Lower leg skin (tissue), 3 donors: ENCODE data around the gene GJA5.

Experiments used
- POLR2A ChIP-seq, 2 donors: fragments of 450-650 bp; IDR thresholded peaks; one replicate each; pipeline ENCODE4 v1.6.1; 2016 to 2017; ENCODE audit warnings: antibody characterized with exemption in 2 of 2, mild to moderate bottlenecking in 1 of 2, moderate library complexity in 1 of 2
- TF ChIP-seq, protein P1 (sequence below), 3 donors: fragments of 450-650 bp; IDR thresholded peaks; one replicate each; pipeline ENCODE4 v1.5.1; 2016; ENCODE audit warnings: antibody characterized with exemption in 3 of 3, mild to moderate bottlenecking in 3 of 3, moderate library complexity in 2 of 3

DNA sequence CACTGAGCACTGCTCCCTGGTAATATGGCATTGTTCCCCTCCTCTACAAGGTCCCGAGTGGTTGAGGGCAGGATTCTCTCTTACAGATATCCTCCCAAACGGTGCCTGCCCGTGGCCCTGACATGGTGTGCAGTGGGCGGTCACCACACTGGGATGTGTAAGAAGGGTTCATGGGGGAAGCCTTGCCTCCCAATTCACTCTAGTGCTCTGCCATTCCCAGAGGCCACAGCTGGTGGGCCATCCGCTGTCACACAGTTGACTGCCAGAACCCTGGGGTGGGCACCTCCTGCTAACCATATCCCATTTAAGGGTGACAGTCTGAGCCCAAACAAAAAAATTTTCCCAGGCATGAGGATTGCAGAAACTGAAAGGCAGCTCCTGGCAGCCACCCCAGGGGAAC is 9.1 kb downstream of the GJA5 start:
- no peak for TF ChIP-seq POLR2A (IDR thresholded peaks at IDR 0.05)
- TF ChIP-seq, protein P1, sequence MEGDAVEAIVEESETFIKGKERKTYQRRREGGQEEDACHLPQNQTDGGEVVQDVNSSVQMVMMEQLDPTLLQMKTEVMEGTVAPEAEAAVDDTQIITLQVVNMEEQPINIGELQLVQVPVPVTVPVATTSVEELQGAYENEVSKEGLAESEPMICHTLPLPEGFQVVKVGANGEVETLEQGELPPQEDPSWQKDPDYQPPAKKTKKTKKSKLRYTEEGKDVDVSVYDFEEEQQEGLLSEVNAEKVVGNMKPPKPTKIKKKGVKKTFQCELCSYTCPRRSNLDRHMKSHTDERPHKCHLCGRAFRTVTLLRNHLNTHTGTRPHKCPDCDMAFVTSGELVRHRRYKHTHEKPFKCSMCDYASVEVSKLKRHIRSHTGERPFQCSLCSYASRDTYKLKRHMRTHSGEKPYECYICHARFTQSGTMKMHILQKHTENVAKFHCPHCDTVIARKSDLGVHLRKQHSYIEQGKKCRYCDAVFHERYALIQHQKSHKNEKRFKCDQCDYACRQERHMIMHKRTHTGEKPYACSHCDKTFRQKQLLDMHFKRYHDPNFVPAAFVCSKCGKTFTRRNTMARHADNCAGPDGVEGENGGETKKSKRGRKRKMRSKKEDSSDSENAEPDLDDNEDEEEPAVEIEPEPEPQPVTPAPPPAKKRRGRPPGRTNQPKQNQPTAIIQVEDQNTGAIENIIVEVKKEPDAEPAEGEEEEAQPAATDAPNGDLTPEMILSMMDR (IDR thresholded peaks at IDR 0.05) = no peak
